T1000 (cell line): ENCODE measurements around the gene HIVEP3.
"Not testable (repeated sequence)": the region's sequence is repeated elsewhere in the genome, so short reads cannot be mapped to it uniquely, and the experiment has no call there.

Experiments
- DNase-seq: peaks from one replicate; lab custom pipeline; 2025; ENCODE audit warnings: mixed read lengths; lab: John Stamatoyannopoulos, UW

The HIVEP3 gene

GRCh38 chr1:41710980-41711379, 207.7 kb downstream of the HIVEP3 start:
- DNase-seq: no peak

- DNase-seq: no peak
These were observed 208.8 kb downstream of the HIVEP3 start for GRCh38 chr1:41709873-41710272.

- DNase-seq: no peak
These were observed 209.4 kb downstream of the HIVEP3 start for GRCh38 chr1:41709331-41709730.

GRCh38 chr1:41708332-41708731, 210.4 kb downstream of the HIVEP3 start:
- no peak for DNase-seq

GRCh38 chr1:41707793-41708192, 210.9 kb downstream of the HIVEP3 start:
- DNase-seq: no peak

- no peak for DNase-seq
These were observed 212.9 kb downstream of the HIVEP3 start for GRCh38 chr1:41705798-41706197.

GRCh38 chr1:41704196-41704595, 214.5 kb downstream of the HIVEP3 start:
- DNase-seq: no peak

GRCh38 chr1:41702771-41703170, 216.0 kb downstream of the HIVEP3 start:
- DNase-seq: no peak

- no peak for DNase-seq
These were observed 217.7 kb downstream of the HIVEP3 start for GRCh38 chr1:41700986-41701535.

GRCh38 chr1:41700581-41700980, 218.1 kb downstream of the HIVEP3 start:
- no peak for DNase-seq

- no peak for DNase-seq
These were observed 218.9 kb downstream of the HIVEP3 start for GRCh38 chr1:41699861-41700248.

GRCh38 chr1:41698916-41699860, 219.5 kb downstream of the HIVEP3 start:
- DNase-seq: no peak

- DNase-seq: no peak
These were observed 222.3 kb downstream of the HIVEP3 start for GRCh38 chr1:41696381-41696780.

- no peak for DNase-seq
These were observed 223.5 kb downstream of the HIVEP3 start for GRCh38 chr1:41695118-41695745.

GRCh38 chr1:41691966-41692365, 226.8 kb downstream of the HIVEP3 start:
- not testable (repeated sequence) for DNase-seq

GRCh38 chr1:41691424-41691823, 227.3 kb downstream of the HIVEP3 start:
- DNase-seq: no peak

- no peak for DNase-seq
These were observed 228.4 kb downstream of the HIVEP3 start for GRCh38 chr1:41690331-41690730.

GRCh38 chr1:41689558-41689981, 229.2 kb downstream of the HIVEP3 start:
- DNase-seq: no peak

GRCh38 chr1:41689139-41689538, 229.6 kb downstream of the HIVEP3 start:
- DNase-seq: no peak

- DNase-seq: no peak
These were observed 231.7 kb downstream of the HIVEP3 start for GRCh38 chr1:41687007-41687406.

- no peak for DNase-seq
These were observed 234.8 kb downstream of the HIVEP3 start for GRCh38 chr1:41683681-41684500.
